Smooth muscle cell (in vitro differentiated cells): Measurements from ENCODE around the gene PER2. TPM values are rescaled to one million over a fixed set of nuclear protein-coding genes. Genes with fewer than 3 reads are reported as not detected.

ENCODE experiments used
- DNase-seq: peaks from one replicate; lab custom pipeline; 2025; ENCODE audit not compliant: unreplicated experiment; lab: John Stamatoyannopoulos, UW
- H2AFZ ChIP-seq: fragments of 200-600 bp; sonication (generic); 2 replicates; pipeline ENCODE4 v1.6.0; 2016; ENCODE audit warnings: antibody characterized with exemption, low read depth, mild to moderate bottlenecking
- H3F3A ChIP-seq: fragments of 200-600 bp; sonication (generic); 2 replicates; pipeline ENCODE4 v1.6.0; 2017; ENCODE audit warnings: antibody characterized with exemption, low read depth
- H3K27ac ChIP-seq: fragments of 200-600 bp; sonication (generic); 2 replicates; pipeline ENCODE4 v1.5.1; 2016; ENCODE audit warnings: low read depth, mild to moderate bottlenecking
- H3K27me3 ChIP-seq: fragments of 200-600 bp; sonication (generic); 2 replicates; pipeline ENCODE4 v1.6.1; 2016; ENCODE audit warnings: low read depth, mild to moderate bottlenecking
- H3K36me3 ChIP-seq: fragments of 200-600 bp; sonication (generic); 2 replicates; pipeline ENCODE4 v1.5.1; 2016; ENCODE audit warnings: low read depth
- H3K4me1 ChIP-seq: fragments of 200-600 bp; sonication (generic); 2 replicates; pipeline ENCODE4 v1.5.1; 2016; ENCODE audit warnings: low read depth
- H3K4me2 ChIP-seq: fragments of 200-600 bp; sonication (generic); 2 replicates; pipeline ENCODE4 v1.6.0; 2016; ENCODE audit warnings: mild to moderate bottlenecking
- H3K4me3 ChIP-seq: fragments of 200-600 bp; sonication (generic); 2 replicates; pipeline ENCODE4 v1.5.1; 2016; ENCODE audit warnings: mild to moderate bottlenecking
- H3K79me2 ChIP-seq: fragments of 200-600 bp; sonication (generic); 2 replicates; pipeline ENCODE4 v1.6.0; 2016; ENCODE audit warnings: low read depth, mild to moderate bottlenecking
- H3K9ac ChIP-seq: fragments of 200-600 bp; sonication (generic); 2 replicates; pipeline ENCODE4 v1.6.0; 2016; ENCODE audit warnings: low read depth
- H3K9me3 ChIP-seq: fragments of 200-600 bp; sonication (generic); replicated peaks from 2 replicates; pipeline ENCODE4 v1.5.1; 2016; ENCODE audit warnings: low read depth
- H4K20me1 ChIP-seq: fragments of 200-600 bp; sonication (generic); 2 replicates; pipeline ENCODE4 v1.6.0; 2016; ENCODE audit warnings: low read depth
- WGBS: methylation state at CpG from one replicate; pipeline ENCODE4 v1.1.7; 2016; ENCODE audit warnings: low lambda C conversion rate; 5-methylcytosine and 5-hydroxymethylcytosine counted together
- polyA plus RNA-seq: library from polyadenylated mRNA; unstranded; fragments of >200 nt; fragmentation: Nextera tagmentation; extraction: Ambion mirVana; gene quantifications from 2 replicates; pipeline ENCODE4 v1.2.1, GENCODE V29; 2016
- total RNA-seq: library from RNA; depleted of rRNA; stranded (reverse); fragments of >200 nt; gene quantifications from 2 replicates; pipeline ENCODE4 v1.2.3, GENCODE V29; 2014
- TF ChIP-seq, protein P1 (sequence below): fragments of 200-600 bp; sonication (generic); IDR thresholded peaks from 2 replicates; pipeline ENCODE4 v1.5.1; 2017; ENCODE audit warnings: borderline replicate concordance, mild to moderate bottlenecking, antibody characterized with exemption; ENCODE audit not compliant: insufficient read depth, poor library complexity, severe bottlenecking

Gene PER2
- total and polyA plus RNA-seq, 2 experiments from 2014 or later = 3.5 to 9.7 TPM

DNA sequence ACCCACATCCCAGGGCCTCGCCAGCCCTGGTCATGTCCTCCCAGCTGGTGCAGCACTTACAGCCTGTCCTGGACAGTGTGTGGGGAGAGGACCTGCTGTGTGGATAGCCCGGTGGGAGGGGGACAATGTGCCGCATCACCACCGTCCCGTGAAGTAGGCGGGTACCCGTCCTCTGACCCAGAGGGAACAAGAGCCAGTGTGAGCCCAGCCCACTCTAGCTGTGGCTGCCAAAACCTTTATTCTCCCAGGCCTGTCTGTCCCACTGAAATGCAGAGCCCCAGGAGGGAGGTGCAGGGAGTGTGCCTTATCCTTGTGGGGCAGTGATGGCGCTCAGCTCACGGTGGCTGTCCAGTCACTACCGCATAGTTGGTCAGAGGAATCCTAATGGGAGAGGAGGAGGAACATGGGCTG, 33.6 kb upstream of the PER2 start:
- Histone ChIP-seq H3K9me3 (no peaks in the 10 kb centered on the region), H3K4me1 (peaks cover 4% of the 10 kb centered on the region), H3K79me2 (peaks cover 8% of the 10 kb centered on the region), H3K36me3 (no peaks in the 10 kb centered on the region), H3F3A (no peaks in the 10 kb centered on the region), H3K9ac (no peak overlapping the region), H3K27ac (no peak overlapping the region), H3K4me2 (peak overlapping the region; percentile 94), H3K4me3 (no peak overlapping the region), H3K27me3 (no peaks in the 10 kb centered on the region), H2AFZ (no peak overlapping the region), H4K20me1 (peaks cover 12% of the 10 kb centered on the region)
- TF ChIP-seq, protein P1, sequence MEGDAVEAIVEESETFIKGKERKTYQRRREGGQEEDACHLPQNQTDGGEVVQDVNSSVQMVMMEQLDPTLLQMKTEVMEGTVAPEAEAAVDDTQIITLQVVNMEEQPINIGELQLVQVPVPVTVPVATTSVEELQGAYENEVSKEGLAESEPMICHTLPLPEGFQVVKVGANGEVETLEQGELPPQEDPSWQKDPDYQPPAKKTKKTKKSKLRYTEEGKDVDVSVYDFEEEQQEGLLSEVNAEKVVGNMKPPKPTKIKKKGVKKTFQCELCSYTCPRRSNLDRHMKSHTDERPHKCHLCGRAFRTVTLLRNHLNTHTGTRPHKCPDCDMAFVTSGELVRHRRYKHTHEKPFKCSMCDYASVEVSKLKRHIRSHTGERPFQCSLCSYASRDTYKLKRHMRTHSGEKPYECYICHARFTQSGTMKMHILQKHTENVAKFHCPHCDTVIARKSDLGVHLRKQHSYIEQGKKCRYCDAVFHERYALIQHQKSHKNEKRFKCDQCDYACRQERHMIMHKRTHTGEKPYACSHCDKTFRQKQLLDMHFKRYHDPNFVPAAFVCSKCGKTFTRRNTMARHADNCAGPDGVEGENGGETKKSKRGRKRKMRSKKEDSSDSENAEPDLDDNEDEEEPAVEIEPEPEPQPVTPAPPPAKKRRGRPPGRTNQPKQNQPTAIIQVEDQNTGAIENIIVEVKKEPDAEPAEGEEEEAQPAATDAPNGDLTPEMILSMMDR = no peak
- WGBS = 95% methylated on average over 10 of the region's 10 CpGs
- no peak for DNase-seq

DNA sequence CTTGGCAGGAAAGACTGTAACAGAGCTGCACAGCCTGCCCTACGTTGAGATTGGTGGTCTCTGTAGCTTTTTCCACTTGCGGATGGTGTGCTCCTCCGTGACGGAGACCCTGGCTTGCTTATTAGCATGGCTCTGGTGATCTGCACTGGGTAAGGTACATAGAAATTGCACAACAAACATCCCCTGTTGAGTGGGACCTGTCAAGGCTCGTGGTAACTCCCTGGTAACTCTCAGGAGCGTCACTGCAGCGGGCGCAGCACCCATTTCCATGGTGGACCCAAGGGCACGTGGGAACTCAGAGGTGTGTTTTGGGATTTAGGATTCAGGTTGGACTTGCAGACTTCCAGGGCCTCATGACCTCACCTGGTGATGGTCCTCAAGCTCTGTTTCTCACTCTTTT, 33.1 kb upstream of the PER2 start:
- Histone ChIP-seq H3K36me3 (no peaks in the 10 kb centered on the region), H3K27me3 (peaks cover 3% of the 10 kb centered on the region), H3K4me1 (peaks cover 4% of the 10 kb centered on the region), H3K9me3 (no peaks in the 10 kb centered on the region), H3K4me2 (peak overlapping the region; percentile 94), H3F3A (no peaks in the 10 kb centered on the region), H3K4me3 (peak overlapping the region; percentile 78), H3K27ac (no peak overlapping the region), H2AFZ (no peak overlapping the region), H3K9ac (peak overlapping the region; percentile 56), H3K79me2 (peaks cover 8% of the 10 kb centered on the region), H4K20me1 (peaks cover 12% of the 10 kb centered on the region)
- 80% methylated on average over 9 of the region's 9 CpGs for WGBS
- TF ChIP-seq, protein P1 = no peak
- no peak for DNase-seq

GRCh38 chr2:238320648-238321281, 32.4 kb upstream of the PER2 start:
- peak overlapping the region; percentile 94 for H3K4me2 ChIP-seq
- TF ChIP-seq, protein P1 = no peak
- H3K9ac ChIP-seq = peak overlapping the region; percentile 56
- no peaks in the 10 kb centered on the region for H3K9me3 ChIP-seq
- peak overlapping the region; percentile 40 for H2AFZ ChIP-seq
- no peaks in the 10 kb centered on the region for H3F3A ChIP-seq
- H3K4me1 ChIP-seq = peaks cover 4% of the 10 kb centered on the region
- under 1% methylated on average over 29 of the region's 65 CpGs for WGBS
- peak overlapping the region; percentile 78 for H3K4me3 ChIP-seq
- H4K20me1 ChIP-seq = peaks cover 5% of the 10 kb centered on the region
- DNase-seq = no peak
- H3K27me3 ChIP-seq = peaks cover 4% of the 10 kb centered on the region
- H3K79me2 ChIP-seq = peaks cover 8% of the 10 kb centered on the region
- no peaks in the 10 kb centered on the region for H3K36me3 ChIP-seq
- H3K27ac ChIP-seq = no peak overlapping the region

GRCh38 chr2:238320246-238320647, 31.8 kb upstream of the PER2 start, which contains the start of gene TRAF3IP1:
Gene TRAF3IP1 (plus strand): TSS chr2:238320518. CDS start chr2:238320663, 145 bp downstream.
- under 1% methylated on average over 44 of the region's 58 CpGs for WGBS
- Histone ChIP-seq H3K36me3 (no peaks in the 10 kb centered on the region), H3K27ac (no peak within 1 kb of the TSS)

More at GRCh38 chr2:238320246-238320647, 31.8 kb upstream of the PER2 start, which contains the start of gene TRAF3IP1:
- Histone ChIP-seq H3K4me3 (peak within 1 kb of the TSS; percentile 78), H3K4me1 (peaks cover 4% of the 10 kb centered on the region), H2AFZ (peak within 1 kb of the TSS; percentile 84), H3K9ac (peak within 1 kb of the TSS; percentile 56), H3K4me2 (peak within 1 kb of the TSS; percentile 94), H3F3A (no peaks in the 10 kb centered on the region), H3K27me3 (peaks cover 4% of the 10 kb centered on the region), H3K9me3 (no peaks in the 10 kb centered on the region), H3K79me2 (peaks cover 8% of the 10 kb centered on the region), H4K20me1 (peaks cover 3% of the 10 kb centered on the region)
- TF ChIP-seq, protein P1 = no peak
- DNase-seq = peak; percentile 90
